Brain microvascular endothelial cell (primary cell): Measurements from ENCODE around the gene FRMD8.

ENCODE experiments used
- DNase-seq: peaks from one replicate; pipeline ENCODE4 v3.0.0-alpha.2; 2020
- H3K27ac ChIP-seq: fragments of 250-450 bp; sonication (Bioruptor Pico); 2 replicates; pipeline ENCODE4 v1.5.1; 2020; ENCODE audit warnings: mild to moderate bottlenecking, moderate library complexity
- H3K27me3 ChIP-seq: fragments of 250-450 bp; sonication (Bioruptor Pico); replicated peaks from 2 replicates; pipeline ENCODE4 v1.5.1; 2020; ENCODE audit warnings: mild to moderate bottlenecking
- H3K36me3 ChIP-seq: fragments of 250-450 bp; sonication (Bioruptor Pico); replicated peaks from 2 replicates; pipeline ENCODE4 v1.5.1; 2020; ENCODE audit warnings: mild to moderate bottlenecking
- H3K4me3 ChIP-seq: 2 replicates; pipeline ENCODE4 v1.5.1; 2011; ENCODE audit warnings: low read depth, mild to moderate bottlenecking, control low read depth, low read length, moderate library complexity
- CTCF ChIP-seq: IDR thresholded peaks from 2 replicates; pipeline ENCODE4 v1.5.1; 2011; ENCODE audit warnings: low read depth, mild to moderate bottlenecking, moderate library complexity, low read length, control low read depth, inconsistent platforms; ENCODE audit errors: missing control alignments
- in situ Hi-C: cut with HindIII; loops from 2 replicates; pipeline ENCODE4 v1.10.0; 2017; ENCODE audit warnings: low sequenced_read_pairs, low pct_ligation_motif_present

Gene FRMD8

GRCh38 chr11:65352783-65353182 is 33.7 kb upstream of the FRMD8 start:
- H3K27ac ChIP-seq = no peak overlapping the region
- peak; percentile 33 for TF ChIP-seq CTCF
- in situ Hi-C loops = no loop called here
- no peak overlapping the region for H3K4me3 ChIP-seq
- H3K27me3 ChIP-seq = peaks cover 5% of the 10 kb centered on the region
- no peak for DNase-seq
- peaks cover 48% of the 10 kb centered on the region for H3K36me3 ChIP-seq

DNA sequence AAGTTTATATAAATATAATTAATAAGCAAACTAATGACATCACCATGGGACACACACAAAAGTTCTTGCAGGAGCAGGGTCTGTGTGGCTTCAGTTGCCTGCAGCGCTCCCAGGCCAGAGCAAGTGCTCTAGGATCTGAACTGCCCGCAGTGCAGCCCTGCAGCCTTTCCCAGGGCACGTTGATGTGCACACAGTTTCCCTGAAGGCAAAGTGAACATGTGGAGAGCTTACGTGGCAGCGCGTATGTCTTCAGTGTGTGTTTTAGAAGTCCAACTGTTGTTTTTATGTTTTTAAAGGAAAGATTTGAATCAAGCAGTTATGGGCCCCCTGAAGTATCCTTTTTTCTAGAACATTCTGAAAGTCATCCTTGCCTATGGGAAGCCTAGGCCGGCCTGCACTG is 33.1 kb upstream of the FRMD8 start:
- Histone ChIP-seq H3K4me3 (no peak overlapping the region), H3K27ac (no peak overlapping the region), H3K27me3 (peaks cover 5% of the 10 kb centered on the region), H3K36me3 (peaks cover 43% of the 10 kb centered on the region)
- DNase-seq = no peak
- TF ChIP-seq CTCF = no peak
- in situ Hi-C loops = no loop called here

- Histone ChIP-seq H3K4me3 (peak overlapping the region; percentile 22), H3K27ac (no peak overlapping the region), H3K36me3 (peaks cover 38% of the 10 kb centered on the region), H3K27me3 (peaks cover 5% of the 10 kb centered on the region)
- no peak for DNase-seq
- no peak for TF ChIP-seq CTCF
- in situ Hi-C loops = no loop called here
Measured at GRCh38 chr11:65353900-65354264, 32.6 kb upstream of the FRMD8 start.

DNA sequence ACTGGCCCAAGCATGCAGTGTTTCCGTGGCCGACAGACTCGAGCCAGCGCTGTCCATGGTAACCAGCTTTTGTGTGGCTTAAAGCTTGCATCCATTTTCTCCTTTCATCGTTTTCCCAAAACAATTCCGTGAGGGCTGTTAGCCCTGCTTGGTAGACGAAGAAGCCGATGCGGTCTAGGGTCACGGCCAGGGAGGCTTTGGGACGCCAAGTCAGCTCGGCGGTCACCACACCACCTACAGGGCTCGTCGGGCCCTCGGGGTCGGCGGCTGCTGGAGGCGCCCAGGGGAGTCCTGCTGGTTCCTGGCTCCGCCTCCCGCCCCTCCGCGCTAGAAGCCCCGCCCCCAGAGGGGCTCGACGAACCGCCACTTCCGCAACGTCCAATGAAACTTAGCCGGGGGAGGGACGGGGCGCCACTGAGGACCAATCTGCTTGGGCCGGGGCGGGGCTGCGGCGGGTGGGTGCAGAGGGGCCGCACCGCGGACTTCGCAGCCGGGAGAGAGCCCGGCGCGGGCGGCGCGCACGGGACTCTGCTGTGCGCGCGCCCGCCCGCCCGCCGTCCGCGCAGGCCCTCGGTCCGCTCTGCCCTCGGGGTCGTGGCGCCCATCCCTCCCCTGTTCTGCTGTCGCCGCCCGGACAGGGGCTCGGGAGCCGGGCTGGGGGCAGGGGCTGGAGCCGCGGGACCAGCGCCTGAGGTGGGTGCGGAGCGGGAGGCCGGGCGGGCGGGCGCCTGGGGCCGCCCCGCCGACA is 32.0 kb upstream of the FRMD8 start, which contains the start of gene TIGD3:
TIGD3 (plus strand) TSS at position 487 of the 748 bp plus-strand sequence. CDS start 1,058 bp downstream, outside the sequence.
- in situ Hi-C loops = no loop called here
- H3K27ac ChIP-seq = no peak within 1 kb of the TSS
- peak; percentile 2 for TF ChIP-seq CTCF
- H3K4me3 ChIP-seq = peak within 1 kb of the TSS; percentile 61
- H3K27me3 ChIP-seq = peaks cover 5% of the 10 kb centered on the region
- peaks cover 33% of the 10 kb centered on the region for H3K36me3 ChIP-seq
- peak; percentile 92 for DNase-seq

DNA sequence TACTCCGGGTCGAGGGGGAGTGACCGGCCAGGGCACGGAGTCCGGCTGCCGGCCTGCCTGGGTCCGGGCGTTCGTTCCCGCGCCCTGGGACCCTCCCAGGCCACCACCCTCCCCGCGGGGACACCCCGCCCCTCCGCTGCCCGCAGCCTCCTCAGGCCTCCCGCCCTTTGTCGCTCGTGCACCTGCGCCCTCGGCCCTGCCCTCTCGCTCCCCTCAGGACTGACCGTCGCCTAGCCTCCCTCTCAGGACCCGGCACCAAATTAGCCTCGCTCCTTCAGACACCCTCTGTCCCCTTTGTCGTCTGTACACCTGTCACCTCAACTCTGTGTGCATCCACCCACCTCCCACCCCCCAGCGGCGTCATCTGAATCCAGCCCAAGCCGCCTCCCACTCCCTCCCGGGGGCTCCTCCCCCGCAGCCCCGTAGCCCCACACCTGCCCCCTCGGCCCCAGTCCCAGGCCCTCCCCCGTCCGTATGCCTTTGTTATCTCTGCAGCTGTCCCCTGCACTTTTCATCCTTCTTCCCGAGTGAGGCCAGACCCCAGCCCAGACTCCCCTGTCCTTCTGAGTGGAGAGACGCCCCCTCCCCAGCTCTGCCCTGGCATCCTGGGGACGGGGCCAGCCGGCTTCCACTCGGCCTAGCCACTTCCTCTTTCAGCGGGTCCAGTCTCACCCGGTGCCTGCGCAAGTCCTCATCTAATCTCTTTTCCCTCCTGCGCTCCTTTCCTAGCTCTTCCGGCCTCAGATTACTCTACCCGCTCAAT is 31.2 kb upstream of the FRMD8 start:
- H3K27ac ChIP-seq = no peak overlapping the region
- peak overlapping the region; percentile 45 for H3K4me3 ChIP-seq
- no peak for DNase-seq
- H3K27me3 ChIP-seq = peaks cover 5% of the 10 kb centered on the region
- in situ Hi-C loops = no loop called here
- peaks cover 26% of the 10 kb centered on the region for H3K36me3 ChIP-seq
- TF ChIP-seq CTCF = no peak
